MCF 10A (cell line): ENCODE measurements around the gene MAN1C1. TPM values are rescaled to one million over a fixed set of nuclear protein-coding genes. Genes with fewer than 3 reads are reported as not detected.

ENCODE experiments used
- BruUV-seq: library from RNA; stranded (reverse); fragments of 400-500 nt; replicated peaks from 2 replicates; lab custom pipeline; 2021; lab: Mats Ljungman, UMichigan
- CTCF ChIA-PET: fragments of 300-600 bp; sonication (Branson Sonifier 250); formaldehyde crosslinking; extraction: SDS; loops from one replicate; lab custom pipeline; 2021; ENCODE audit warnings: antibody characterized with exemption, inconsistent platforms; lab: Yijun Ruan, JAX
- POLR2A ChIA-PET: fragments of 300-600, 350-650 bp; sonication (Branson Sonifier 250); formaldehyde crosslinking; extraction: SDS; loops from one replicate; lab custom pipeline; 2020; ENCODE audit warnings: antibody characterized with exemption, inconsistent platforms; lab: Yijun Ruan, JAX
- DNase-seq: peaks from one replicate; pipeline ENCODE4 v3.0.0-alpha.2; 2018; ENCODE audit not compliant: unreplicated experiment
- H3K27ac Mint-ChIP-seq: one replicate; pipeline ENCODE4 v1.8.0; 2022; ENCODE audit warnings: mild to moderate bottlenecking, low read depth, mixed read lengths; ENCODE audit not compliant: unreplicated experiment
- H3K27me3 Mint-ChIP-seq: one replicate; pipeline ENCODE4 v1.8.0; 2022; ENCODE audit warnings: mixed read lengths; ENCODE audit not compliant: insufficient read depth, unreplicated experiment
- H3K36me3 Mint-ChIP-seq: one replicate; pipeline ENCODE4 v1.8.0; 2022; ENCODE audit warnings: mild to moderate bottlenecking, moderate library complexity, mixed read lengths; ENCODE audit not compliant: insufficient read depth, unreplicated experiment
- H3K4me1 Mint-ChIP-seq: one replicate; pipeline ENCODE4 v1.8.0; 2022; ENCODE audit warnings: mixed read lengths; ENCODE audit not compliant: insufficient read depth, unreplicated experiment
- H3K4me3 Mint-ChIP-seq: one replicate; pipeline ENCODE4 v1.8.0; 2022; ENCODE audit warnings: mild to moderate bottlenecking, moderate library complexity, mixed read lengths; ENCODE audit not compliant: unreplicated experiment
- H3K9me3 Mint-ChIP-seq: one replicate; pipeline ENCODE4 v1.8.0; 2022; ENCODE audit warnings: mixed read lengths; ENCODE audit not compliant: unreplicated experiment
- CTCF ChIP-seq: fragments of 200-600 bp; IDR thresholded peaks from one replicate; pipeline ENCODE4 v1.8.0; 2022; ENCODE audit warnings: antibody characterized with exemption, mild to moderate bottlenecking; ENCODE audit not compliant: unreplicated experiment
- intact Hi-C: fragments of 100-400 bp; cut with micrococcal nuclease; formaldehyde crosslinking; loops from 2 replicates; pipeline ENCODE4 v1.14.1; 2022
- total RNA-seq: library from RNA; stranded (reverse); gene quantifications from 2 replicates; pipeline ENCODE4 v1.2.3, GENCODE V29; 2022

Gene MAN1C1
- total RNA-seq, 1 experiment from 2014 or later, result not detected

- Mint-ChIP-seq H3K36me3 (no peaks in the 10 kb centered on the region), H3K4me1 (peaks cover 10% of the 10 kb centered on the region), H3K27me3 (no peaks in the 10 kb centered on the region), H3K9me3 (no peaks in the 10 kb centered on the region), H3K27ac (no peak overlapping the region), H3K4me3 (no peak overlapping the region)
- no peak for TF ChIP-seq CTCF
- no TSS peak for BruUV-seq
- ChIA-PET POLR2A (no interaction called here), CTCF (interaction anchor here (0.7 kb wide), 1 partner anchor 32 kb away, joined by 5 read pairs; no protein-coding TSS in a partner anchor)
- intact Hi-C loops, result loop anchor here (10.0 kb wide), 1 partner anchor 547 kb away; the partner anchor contains the start of gene RSRP1
- no peak for DNase-seq
Measured at GRCh38 chr1:25792115-25792514, 175.5 kb downstream of the MAN1C1 start.

- POLR2A ChIA-PET, result interaction anchor here (0.6 kb wide), 1 partner anchor 549 kb away, joined by 3 read pairs; no protein-coding TSS in a partner anchor
- Mint-ChIP-seq H3K27me3 (no peaks in the 10 kb centered on the region), H3K4me1 (peaks cover 10% of the 10 kb centered on the region), H3K27ac (no peak overlapping the region), H3K4me3 (no peak overlapping the region), H3K36me3 (no peaks in the 10 kb centered on the region), H3K9me3 (no peaks in the 10 kb centered on the region)
- no TSS peak for BruUV-seq
- no peak for TF ChIP-seq CTCF
- intact Hi-C loops, result loop anchor here (10.0 kb wide), 1 partner anchor 549 kb away; the partner anchor contains the start of gene RSRP1
- DNase-seq, result no peak
- CTCF ChIA-PET, result interaction anchor here (0.5 to 1.6 kb wide), 7 partner anchors 22 to 439 kb away, joined by 3 to 5 read pairs (median 4); no protein-coding TSS in a partner anchor
Measured at GRCh38 chr1:25793585-25794170, 177.1 kb downstream of the MAN1C1 start.

GRCh38 chr1:25794325-25794724, 177.7 kb downstream of the MAN1C1 start:
- no peak overlapping the region for H3K27ac Mint-ChIP-seq
- ChIA-PET POLR2A (no interaction called here), CTCF (interaction anchor here (0.9 to 1.6 kb wide), 2 partner anchors 185 to 186 kb away, joined by 3 read pairs; no protein-coding TSS in a partner anchor)
- BruUV-seq, result no TSS peak
- no peaks in the 10 kb centered on the region for H3K36me3 Mint-ChIP-seq
- peaks cover 10% of the 10 kb centered on the region for H3K4me1 Mint-ChIP-seq
- H3K9me3 Mint-ChIP-seq, result no peaks in the 10 kb centered on the region
- intact Hi-C loops, result loop anchor here (10.0 kb wide), 1 partner anchor 550 kb away; the partner anchor contains the start of gene RSRP1
- no peak for TF ChIP-seq CTCF
- H3K27me3 Mint-ChIP-seq, result no peaks in the 10 kb centered on the region
- no peak overlapping the region for H3K4me3 Mint-ChIP-seq
- no peak for DNase-seq

- BruUV-seq, result no TSS peak
- Mint-ChIP-seq H3K4me1 (peaks cover 10% of the 10 kb centered on the region), H3K4me3 (no peak overlapping the region), H3K27ac (no peak overlapping the region), H3K9me3 (no peaks in the 10 kb centered on the region), H3K36me3 (no peaks in the 10 kb centered on the region), H3K27me3 (no peaks in the 10 kb centered on the region)
- intact Hi-C loops, result loop anchor here (5.0 to 10.0 kb wide), 5 partner anchors 98 to 550 kb away; partner anchors contain the start of gene RSRP1
- POLR2A ChIA-PET, result no interaction called here
- CTCF ChIA-PET, result interaction anchor here (0.6 to 1.7 kb wide), 5 partner anchors 7 to 186 kb away, joined by 3 to 15 read pairs (median 3); no protein-coding TSS in a partner anchor
- TF ChIP-seq CTCF, result no peak
- DNase-seq, result no peak
Measured at GRCh38 chr1:25795211-25795610, 178.6 kb downstream of the MAN1C1 start.
